A549 (cell line): ENCODE data around the gene ARHGEF6.

Source experiments
- BHLHE40 ChIP-seq: IDR thresholded peaks from 2 replicates; pipeline ENCODE4 v1.6.1; 2012; ENCODE audit warnings: low read depth, low read length, inconsistent platforms
- CBX8 ChIP-seq: fragments of 200-600 bp; sonication (generic); IDR thresholded peaks from 2 replicates; pipeline ENCODE4 v1.6.1; 2016
- CEBPB ChIP-seq, 2 experiments: fragments of >200 bp in 1 of 2; sonication (Bioruptor Twin) in 1 of 2; formaldehyde crosslinking in 1 of 2; IDR thresholded peaks; 2 replicates each; pipeline ENCODE4 v1.6.1; 2012 to 2016
- CTCF ChIP-seq: fragments of >200 bp; sonication (Bioruptor Twin); formaldehyde crosslinking; IDR thresholded peaks from 3 replicates; pipeline ENCODE4 v1.5.1; 2016
- EP300 ChIP-seq, 2 experiments: fragments of >200 bp; sonication (Bioruptor Twin); formaldehyde crosslinking; IDR thresholded peaks; 2 replicates in 1 of 2; 3 replicates in 1 of 2; pipeline ENCODE4 v1.6.1; 2016 to 2017
- ESRRA ChIP-seq: fragments of 150-350 bp; IDR thresholded peaks from 2 replicates; pipeline ENCODE4 v1.6.1; 2014; ENCODE audit warnings: mild to moderate bottlenecking, low read length, borderline replicate concordance
- POLR2A ChIP-seq: IDR thresholded peaks from 2 replicates; pipeline ENCODE4 v1.6.1; 2012; ENCODE audit warnings: mild to moderate bottlenecking, low read length
- REST ChIP-seq: fragments of 200-600 bp; sonication (generic); IDR thresholded peaks from 2 replicates; pipeline ENCODE4 v1.6.1; 2016; ENCODE audit warnings: antibody characterized with exemption, mild to moderate bottlenecking, moderate library complexity

- TF ChIP-seq CEBPB (IDR thresholded peaks at IDR 0.05) (no peak), CTCF (no peak), POLR2A (no peak), EP300 (IDR thresholded peaks at IDR 0.05) (no peak), ESRRA (no peak), BHLHE40 (no peak), CBX8 (no peak), REST (no peak)
Measured at GRCh38 chrX:136731798-136732197, 48.9 kb downstream of the ARHGEF6 start.
